Measurements from ENCODE around the gene SLC2A9.
"Not testable (repeated sequence)": the region's sequence is repeated elsewhere in the genome, so short reads cannot be mapped to it uniquely, and the experiment has no call there.

SLC2A9 gene

DNA sequence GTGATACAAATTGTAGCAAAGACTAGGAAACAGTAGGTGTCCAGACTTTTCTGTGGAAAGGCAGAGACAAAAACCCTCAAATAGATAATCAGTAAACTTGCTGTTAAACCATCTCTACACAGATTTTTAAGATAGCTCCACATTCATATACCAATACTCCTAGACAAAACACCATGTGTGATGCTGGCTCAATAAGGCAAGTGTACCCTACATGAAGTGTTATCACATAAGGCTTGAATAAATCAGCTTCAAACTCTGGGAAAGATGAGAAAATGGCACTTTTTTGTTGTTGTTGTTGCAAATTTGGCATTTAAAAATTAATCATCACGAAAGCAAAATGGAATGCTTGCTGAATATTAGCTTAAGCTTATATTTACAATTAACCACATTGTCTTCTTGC, 194.7 kb downstream of the SLC2A9 start:
- DNase-seq (ENCODE audit: low spot score): no peak

DNA sequence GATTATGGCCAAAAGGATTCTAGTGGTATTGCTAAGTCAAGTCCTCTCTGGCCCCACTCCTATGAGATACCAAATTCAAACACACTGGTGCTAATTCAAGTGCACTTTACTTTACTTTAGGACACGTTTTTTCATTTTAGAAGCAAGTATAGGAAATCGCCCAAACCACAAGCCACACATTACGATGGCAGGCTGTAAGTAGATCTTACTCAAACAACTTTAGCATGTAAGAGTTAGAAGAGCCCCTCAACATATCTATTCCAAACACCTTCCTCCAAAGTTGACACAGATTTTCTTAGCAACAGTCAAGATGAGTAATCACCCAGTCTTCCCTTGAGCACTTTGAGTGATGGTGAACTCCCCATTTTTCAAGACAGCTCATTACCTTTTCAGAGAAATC, 196.2 kb downstream of the SLC2A9 start:
- no peak for DNase-seq (ENCODE audit: low spot score)

DNA sequence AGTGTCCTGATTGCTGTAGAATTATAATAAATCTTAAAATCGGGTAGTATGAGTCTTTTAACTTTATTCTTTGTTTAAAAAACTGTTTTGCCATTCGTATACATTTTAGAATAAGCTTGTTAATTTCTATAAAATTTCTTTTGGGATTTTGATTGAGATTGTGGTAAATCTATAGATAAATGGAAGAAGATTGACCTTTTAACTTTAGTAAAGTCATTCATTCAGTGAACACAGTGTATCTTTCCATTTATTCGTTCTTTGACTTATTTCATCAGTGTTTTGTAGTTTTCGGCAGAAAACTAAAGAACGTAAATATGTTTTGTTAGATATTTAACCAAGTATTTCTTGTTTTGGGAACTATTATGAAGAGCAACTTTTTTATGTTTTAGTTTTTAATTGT, 201.0 kb downstream of the SLC2A9 start:
- DNase-seq (ENCODE audit: low spot score): no peak

GRCh38 chr4:9816285-9816684, 205.0 kb downstream of the SLC2A9 start:
- DNase-seq (ENCODE audit: low spot score): no peak

GRCh38 chr4:9812501-9813340, 208.6 kb downstream of the SLC2A9 start:
- DNase-seq (ENCODE audit: low spot score): no peak

DNA sequence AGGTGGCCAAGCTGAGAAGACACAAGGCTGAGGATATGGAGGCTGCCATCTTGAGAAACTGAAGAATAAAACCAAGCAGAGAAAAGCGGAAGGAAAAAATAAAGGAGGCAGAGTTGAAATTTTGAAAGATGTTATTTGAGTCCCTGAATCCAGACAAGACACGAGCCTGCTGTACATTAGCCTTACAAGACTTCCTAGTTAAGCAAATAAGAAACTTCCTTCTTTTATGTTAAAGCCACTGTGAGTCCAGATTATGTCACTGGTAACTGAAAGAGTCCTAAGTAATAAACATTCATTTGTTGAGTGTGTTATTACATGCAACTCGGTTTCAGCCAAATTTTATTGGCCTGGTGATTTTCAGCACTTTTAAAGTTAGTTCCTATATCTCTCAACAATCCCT, 209.5 kb downstream of the SLC2A9 start:
- no peak for DNase-seq (ENCODE audit: low spot score)

GRCh38 chr4:9808077-9808476, 213.2 kb downstream of the SLC2A9 start:
- no peak for DNase-seq (ENCODE audit: low spot score)

GRCh38 chr4:9804918-9805317, 216.4 kb downstream of the SLC2A9 start:
- no peak for DNase-seq (ENCODE audit: low spot score)

- no peak for DNase-seq (ENCODE audit: low spot score)
Measured at GRCh38 chr4:9800848-9801247, 220.4 kb downstream of the SLC2A9 start.

DNA sequence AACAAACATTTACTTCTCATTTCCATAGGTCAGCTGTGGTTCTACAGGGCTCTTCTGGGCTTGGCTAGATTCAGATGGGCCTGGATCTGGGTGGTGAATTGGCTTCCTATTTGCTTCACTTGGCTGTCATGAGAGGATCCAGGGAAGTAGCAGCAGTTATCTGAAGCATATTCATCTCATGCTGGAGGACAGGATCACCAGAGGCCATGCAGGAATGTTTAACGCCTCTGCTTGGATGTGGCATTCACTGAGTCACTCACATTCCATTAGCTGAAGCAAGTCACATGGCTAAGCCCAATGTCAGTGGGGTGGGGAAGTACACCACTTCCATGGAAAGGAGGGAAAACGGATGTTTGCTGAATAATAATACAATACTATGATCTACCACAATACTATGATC, 224.7 kb downstream of the SLC2A9 start:
- not testable (repeated sequence) for DNase-seq (ENCODE audit: low spot score)

GRCh38 chr4:9792381-9792780, 228.9 kb downstream of the SLC2A9 start:
- DNase-seq (ENCODE audit: low spot score): no peak

- not testable (repeated sequence) for DNase-seq (ENCODE audit: low spot score)
Measured at GRCh38 chr4:9785891-9786290, 235.4 kb downstream of the SLC2A9 start.

GRCh38 chr4:9782136-9782436, 239.2 kb downstream of the SLC2A9 start:
- DNase-seq (ENCODE audit: low spot score): no peak

DNA sequence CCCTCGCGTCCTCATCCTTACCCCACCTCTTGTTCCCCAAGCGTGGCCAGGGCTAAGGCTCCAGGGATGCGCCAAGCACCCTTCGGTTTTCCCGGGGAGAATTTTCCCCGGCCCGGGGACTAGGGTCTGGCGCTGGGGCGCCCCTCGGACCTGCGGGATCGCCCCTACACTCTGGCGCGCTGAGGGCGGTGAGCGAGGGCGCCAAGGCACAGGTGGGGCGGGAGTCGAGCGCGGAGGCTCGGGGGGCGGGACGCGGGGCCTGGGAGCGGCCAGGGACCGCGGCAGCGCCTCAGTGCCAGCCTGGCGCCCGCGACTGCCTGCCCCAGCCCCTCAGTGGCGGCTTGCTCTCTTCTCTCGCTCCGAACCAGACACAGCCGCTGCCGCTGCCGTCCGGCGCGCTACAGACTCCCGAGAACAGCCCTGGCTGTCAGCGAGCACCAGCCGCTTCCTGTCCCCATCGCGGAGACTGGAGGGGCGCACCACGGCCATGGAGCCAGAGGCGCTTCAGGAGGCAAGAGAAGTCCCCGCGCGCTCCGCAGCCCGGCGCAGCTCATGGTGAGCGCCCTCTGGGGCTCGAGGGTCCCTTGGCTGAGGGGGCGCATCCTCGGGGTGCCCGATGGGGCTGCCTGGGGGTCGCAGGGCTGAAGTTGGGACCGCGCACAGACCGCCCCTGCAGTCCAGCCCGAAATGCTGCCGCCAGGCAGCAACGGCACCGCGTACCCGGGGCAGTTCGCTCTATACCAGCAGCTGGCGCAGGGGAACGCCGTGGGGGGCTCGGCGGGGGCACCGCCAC, 239.8 kb downstream of the SLC2A9 start, which contains the start of gene DRD5:
Gene DRD5 (plus strand): TSS at position 292 of the 793 bp plus-strand sequence. CDS start 396 bp downstream, at position 688.
- no peak for DNase-seq (ENCODE audit: low spot score)

Data from hepatic stellate cell (primary cell).